ENCODE results near the gene PHETA1.
"Not testable (repeated sequence)": the region's sequence is repeated elsewhere in the genome, so short reads cannot be mapped to it uniquely, and the experiment has no call there.

PHETA1 gene

GRCh38 chr12:111335811-111336210 is 33.1 kb downstream of the PHETA1 start:
- Histone ChIP-seq H4K20me1 (ENCODE audit: insufficient read depth, low read length) (no peaks in the 10 kb centered on the region), H3K4me2 (ENCODE audit: low read length) (no peak overlapping the region), H3K4me1 (ENCODE audit: low read length) (no peaks in the 10 kb centered on the region), H3K9ac (ENCODE audit: low read length) (no peak overlapping the region), H3K79me2 (ENCODE audit: low read length) (no peaks in the 10 kb centered on the region), H3K9me3 (ENCODE audit: insufficient read depth, low read length) (no peaks in the 10 kb centered on the region), H3K27ac (ENCODE audit: low read length) (no peak overlapping the region), H3K27me3 (ENCODE audit: low read depth, low read length) (peaks cover 17% of the 10 kb centered on the region), H3K4me3 (ENCODE audit: low read length) (no peak overlapping the region), H3K36me3 (replicated peaks; ENCODE audit: low read depth, low read length) (no peaks in the 10 kb centered on the region), H2AFZ (ENCODE audit: low read depth, low read length) (no peak overlapping the region)
- TF ChIP-seq EZH2phosphoT487 (IDR thresholded peaks at IDR 0.05; ENCODE audit: low read depth), result no peak
- no peak for TF ChIP-seq CTCF (IDR thresholded peaks at IDR 0.05; ENCODE audit: low read depth, low read length)

- H3K27me3 ChIP-seq (ENCODE audit: low read depth, low read length), result peaks cover 18% of the 10 kb centered on the region
- not testable (repeated sequence) for H3K27ac ChIP-seq (ENCODE audit: low read length); H3K4me1 ChIP-seq (ENCODE audit: low read length); H3K36me3 ChIP-seq (replicated peaks; ENCODE audit: low read depth, low read length); H4K20me1 ChIP-seq (ENCODE audit: insufficient read depth, low read length); H3K9me3 ChIP-seq (ENCODE audit: insufficient read depth, low read length); H3K79me2 ChIP-seq (ENCODE audit: low read length); H3K4me2 ChIP-seq (ENCODE audit: low read length); H3K4me3 ChIP-seq (ENCODE audit: low read length); H2AFZ ChIP-seq (ENCODE audit: low read depth, low read length); H3K9ac ChIP-seq (ENCODE audit: low read length)
Measured at GRCh38 chr12:111335301-111335700, 33.6 kb downstream of the PHETA1 start.

DNA sequence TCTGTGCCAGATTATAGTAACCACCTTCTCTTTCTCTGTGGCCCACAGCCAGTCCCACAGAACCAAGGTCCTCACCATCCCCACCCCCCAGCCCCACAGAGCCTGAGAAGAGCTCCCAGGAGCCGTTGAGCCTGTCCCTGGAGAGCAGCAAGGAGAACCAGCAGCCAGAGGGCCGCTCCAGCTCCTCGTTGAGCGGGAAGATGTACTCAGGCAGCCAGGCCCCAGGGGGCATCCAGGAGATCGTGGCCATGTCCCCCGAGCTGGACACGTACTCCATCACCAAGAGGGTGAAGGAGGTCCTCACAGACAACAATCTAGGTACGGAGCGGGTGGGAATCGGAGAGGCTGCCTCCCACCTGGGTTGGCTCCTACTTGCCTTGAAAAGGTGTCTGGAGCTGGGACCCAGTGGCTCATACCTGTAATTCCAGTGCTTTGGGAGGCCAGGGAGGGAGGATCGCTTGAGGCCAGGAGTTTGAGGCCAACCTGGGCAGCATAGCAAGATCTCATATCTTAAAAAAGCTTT is 34.4 kb downstream of the PHETA1 start:
- no peak for TF ChIP-seq CTCF (IDR thresholded peaks at IDR 0.05; ENCODE audit: low read depth, low read length)
- no peak for TF ChIP-seq EZH2phosphoT487 (IDR thresholded peaks at IDR 0.05; ENCODE audit: low read depth)
- H3K27ac ChIP-seq (ENCODE audit: low read length), result no peak overlapping the region
- no peak overlapping the region for H3K9ac ChIP-seq (ENCODE audit: low read length)
- H2AFZ ChIP-seq (ENCODE audit: low read depth, low read length), result no peak overlapping the region
- no peaks in the 10 kb centered on the region for H3K79me2 ChIP-seq (ENCODE audit: low read length)
- no peaks in the 10 kb centered on the region for H3K4me1 ChIP-seq (ENCODE audit: low read length)
- no peak overlapping the region for H3K4me3 ChIP-seq (ENCODE audit: low read length)
- H3K9me3 ChIP-seq (ENCODE audit: insufficient read depth, low read length), result no peaks in the 10 kb centered on the region
- peaks cover 19% of the 10 kb centered on the region for H3K27me3 ChIP-seq (ENCODE audit: low read depth, low read length)
- no peaks in the 10 kb centered on the region for H4K20me1 ChIP-seq (ENCODE audit: insufficient read depth, low read length)
- no peak overlapping the region for H3K4me2 ChIP-seq (ENCODE audit: low read length)
- H3K36me3 ChIP-seq (replicated peaks; ENCODE audit: low read depth, low read length), result no peaks in the 10 kb centered on the region

DNA sequence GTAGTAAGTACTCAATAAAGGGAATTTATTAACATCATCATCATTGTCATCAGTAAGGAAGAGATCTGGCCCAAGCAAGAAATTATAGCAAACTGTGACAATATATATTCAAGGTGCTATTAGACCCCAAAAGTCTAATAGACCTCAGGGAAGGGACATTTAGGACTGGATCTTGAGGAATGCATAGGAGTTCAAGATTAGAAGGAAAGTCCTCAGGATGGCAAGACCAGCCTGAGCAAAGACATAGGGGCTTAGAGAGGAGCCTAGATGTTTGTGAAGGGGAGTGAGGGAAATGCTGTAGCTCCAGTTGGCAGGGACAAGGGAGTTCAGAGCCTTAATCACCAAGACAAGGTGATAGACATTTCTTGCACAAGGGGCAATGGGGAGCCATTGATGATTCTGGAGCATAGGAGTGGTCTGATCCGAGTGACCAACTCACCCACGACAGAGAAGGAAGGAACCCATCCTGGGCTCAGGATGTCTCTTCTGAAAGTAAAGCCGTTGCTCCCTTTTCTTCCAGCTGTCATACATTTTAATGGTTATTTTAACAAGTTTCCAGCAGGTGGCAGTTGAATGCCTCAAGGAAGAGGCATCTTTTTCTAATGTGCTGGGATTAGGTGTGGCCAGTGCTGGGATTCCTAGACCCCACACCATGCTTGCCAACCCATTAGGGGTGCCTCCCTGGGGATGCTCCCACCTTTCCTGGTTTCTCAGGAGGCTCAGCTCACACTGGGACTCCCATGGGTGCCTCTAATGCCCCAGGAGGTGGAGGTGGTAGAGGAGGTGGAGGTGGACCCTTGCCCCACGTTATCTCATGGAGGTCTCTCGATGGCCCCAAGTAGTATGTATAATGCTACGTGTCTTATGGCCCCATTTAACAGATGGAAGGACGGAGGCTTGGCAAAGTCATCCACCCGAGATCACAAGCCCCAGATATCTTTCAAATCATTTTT is 37.8 kb downstream of the PHETA1 start:
- Histone ChIP-seq H3K79me2 (ENCODE audit: low read length) (no peaks in the 10 kb centered on the region), H3K4me3 (ENCODE audit: low read length) (no peak overlapping the region), H4K20me1 (ENCODE audit: insufficient read depth, low read length) (no peaks in the 10 kb centered on the region), H3K27me3 (ENCODE audit: low read depth, low read length) (peaks cover 17% of the 10 kb centered on the region), H3K4me2 (ENCODE audit: low read length) (no peak overlapping the region), H3K9me3 (ENCODE audit: insufficient read depth, low read length) (no peaks in the 10 kb centered on the region), H3K36me3 (replicated peaks; ENCODE audit: low read depth, low read length) (no peaks in the 10 kb centered on the region), H3K9ac (ENCODE audit: low read length) (no peak overlapping the region), H2AFZ (ENCODE audit: low read depth, low read length) (no peak overlapping the region), H3K4me1 (ENCODE audit: low read length) (no peaks in the 10 kb centered on the region), H3K27ac (ENCODE audit: low read length) (no peak overlapping the region)
- TF ChIP-seq EZH2phosphoT487 (IDR thresholded peaks at IDR 0.05; ENCODE audit: low read depth), result no peak
- TF ChIP-seq CTCF (IDR thresholded peaks at IDR 0.05; ENCODE audit: low read depth, low read length), result peak; percentile 65
